Vagina (tissue), 2 donors: ENCODE results near the gene SH3RF2.

ENCODE experiments used
- POLR2A ChIP-seq, 2 donors: fragments of 450-650 bp; IDR thresholded peaks; one replicate each; pipeline ENCODE4 v1.6.1; 2017; ENCODE audit warnings: antibody characterized with exemption in 2 of 2, mild to moderate bottlenecking in 2 of 2, moderate library complexity in 2 of 2
- POLR2AphosphoS5 ChIP-seq, 2 donors: sonication (generic); formaldehyde crosslinking; IDR thresholded peaks; one replicate each; pipeline ENCODE4 v1.9.0; 2017; ENCODE audit warnings: antibody characterized with exemption in 2 of 2, mild to moderate bottlenecking in 2 of 2, low read depth in 1 of 2; ENCODE audit not compliant: insufficient read depth in 1 of 2
- TF ChIP-seq, protein P1 (sequence below), 3 experiments: fragments of 450-650 bp in 2 of 3; fragments of 200-600 bp in 1 of 3; sonication (generic) in 1 of 3; IDR thresholded peaks; one replicate each; pipeline ENCODE4 v1.5.1; 2017 to 2019; ENCODE audit warnings: antibody characterized with exemption in 3 of 3, mild to moderate bottlenecking in 2 of 3, moderate library complexity in 2 of 3

- TF ChIP-seq, protein P1, sequence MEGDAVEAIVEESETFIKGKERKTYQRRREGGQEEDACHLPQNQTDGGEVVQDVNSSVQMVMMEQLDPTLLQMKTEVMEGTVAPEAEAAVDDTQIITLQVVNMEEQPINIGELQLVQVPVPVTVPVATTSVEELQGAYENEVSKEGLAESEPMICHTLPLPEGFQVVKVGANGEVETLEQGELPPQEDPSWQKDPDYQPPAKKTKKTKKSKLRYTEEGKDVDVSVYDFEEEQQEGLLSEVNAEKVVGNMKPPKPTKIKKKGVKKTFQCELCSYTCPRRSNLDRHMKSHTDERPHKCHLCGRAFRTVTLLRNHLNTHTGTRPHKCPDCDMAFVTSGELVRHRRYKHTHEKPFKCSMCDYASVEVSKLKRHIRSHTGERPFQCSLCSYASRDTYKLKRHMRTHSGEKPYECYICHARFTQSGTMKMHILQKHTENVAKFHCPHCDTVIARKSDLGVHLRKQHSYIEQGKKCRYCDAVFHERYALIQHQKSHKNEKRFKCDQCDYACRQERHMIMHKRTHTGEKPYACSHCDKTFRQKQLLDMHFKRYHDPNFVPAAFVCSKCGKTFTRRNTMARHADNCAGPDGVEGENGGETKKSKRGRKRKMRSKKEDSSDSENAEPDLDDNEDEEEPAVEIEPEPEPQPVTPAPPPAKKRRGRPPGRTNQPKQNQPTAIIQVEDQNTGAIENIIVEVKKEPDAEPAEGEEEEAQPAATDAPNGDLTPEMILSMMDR (IDR thresholded peaks at IDR 0.05): no peak
- TF ChIP-seq POLR2AphosphoS5 (IDR thresholded peaks at IDR 0.05; ENCODE audit: insufficient read depth in 1 of 2, low read depth in 1 of 2) (no peak), POLR2A (IDR thresholded peaks at IDR 0.05) (no peak)
These were observed 13.0 kb upstream of the SH3RF2 start for GRCh38 chr5:145923405-145923804.
